Measurements from ENCODE around the gene RBMS3. TPM values are rescaled to one million over a fixed set of nuclear protein-coding genes. Genes with fewer than 3 reads are reported as not detected.

RBMS3 gene
- total RNA-seq, 1 experiment from 2014 or later, result 0.42 TPM

DNA sequence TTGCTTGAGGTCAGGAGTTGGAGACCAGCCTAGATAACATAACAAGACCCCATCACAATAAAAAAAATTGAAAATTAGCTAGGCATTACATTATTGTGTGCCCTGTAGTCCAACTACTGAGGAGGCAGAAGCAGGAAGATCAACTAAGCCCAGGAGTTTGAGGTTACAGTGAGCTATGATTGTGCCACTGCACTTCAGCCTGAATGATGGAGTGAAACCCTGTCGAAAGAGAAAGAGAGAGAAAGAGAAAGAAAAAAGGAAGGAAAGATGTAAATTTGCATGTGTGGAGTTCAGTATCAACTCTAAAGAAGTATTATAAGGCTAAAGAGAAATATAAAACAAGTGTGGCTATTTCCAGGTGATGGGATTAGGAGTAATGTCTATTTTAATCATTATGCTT lies 661.4 kb downstream of the RBMS3 start:
- POLR2A ChIA-PET, result no interaction called here
- CTCF ChIA-PET, result no interaction called here
- no TSS peak for BruUV-seq (replicated peaks)
- DNase-seq (ENCODE audit: low read depth, low spot score) (no peak), ATAC-seq (no peak)
- H3K27ac ChIP-seq (ENCODE audit: low read depth, low read length), result no peak overlapping the region
- no peak overlapping the region for H2AFZ ChIP-seq (ENCODE audit: low read depth, low read length, poor library complexity, severe bottlenecking)
- RAD21 ChIA-PET (ENCODE audit: low non-redundant PET in 1 of 2, low total read pairs in 2 of 2, uncharacterized antibody in 2 of 2, unreplicated experiment in 2 of 2), result no interaction called here
- H3K4me2 ChIP-seq (ENCODE audit: low read length), result no peak overlapping the region
- no peaks in the 10 kb centered on the region for H3K9me2 ChIP-seq (ENCODE audit: insufficient read depth)
- peaks cover 3% of the 10 kb centered on the region; the same call in 1 of the 2 replicates for H3K27me3 ChIP-seq (ENCODE audit: insufficient read depth, low read length)
- H3K79me2 ChIP-seq (ENCODE audit: insufficient read depth, low read length), result no peaks in the 10 kb centered on the region
- no peak overlapping the region for H3K9ac ChIP-seq (ENCODE audit: low read length)
- H4K20me1 ChIP-seq (ENCODE audit: insufficient read depth), result no peaks in the 10 kb centered on the region
- no peak for TF ChIP-seq SRF (IDR thresholded peaks at IDR 0.05; ENCODE audit: low read depth)
- TF ChIP-seq ZNF274 (IDR thresholded peaks at IDR 0.05; ENCODE audit: low read depth, low read length), result no peak
- TF ChIP-seq, protein P1, sequence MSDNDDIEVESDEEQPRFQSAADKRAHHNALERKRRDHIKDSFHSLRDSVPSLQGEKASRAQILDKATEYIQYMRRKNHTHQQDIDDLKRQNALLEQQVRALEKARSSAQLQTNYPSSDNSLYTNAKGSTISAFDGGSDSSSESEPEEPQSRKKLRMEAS (IDR thresholded peaks at IDR 0.05), result no peak
- TF ChIP-seq, protein P2, sequence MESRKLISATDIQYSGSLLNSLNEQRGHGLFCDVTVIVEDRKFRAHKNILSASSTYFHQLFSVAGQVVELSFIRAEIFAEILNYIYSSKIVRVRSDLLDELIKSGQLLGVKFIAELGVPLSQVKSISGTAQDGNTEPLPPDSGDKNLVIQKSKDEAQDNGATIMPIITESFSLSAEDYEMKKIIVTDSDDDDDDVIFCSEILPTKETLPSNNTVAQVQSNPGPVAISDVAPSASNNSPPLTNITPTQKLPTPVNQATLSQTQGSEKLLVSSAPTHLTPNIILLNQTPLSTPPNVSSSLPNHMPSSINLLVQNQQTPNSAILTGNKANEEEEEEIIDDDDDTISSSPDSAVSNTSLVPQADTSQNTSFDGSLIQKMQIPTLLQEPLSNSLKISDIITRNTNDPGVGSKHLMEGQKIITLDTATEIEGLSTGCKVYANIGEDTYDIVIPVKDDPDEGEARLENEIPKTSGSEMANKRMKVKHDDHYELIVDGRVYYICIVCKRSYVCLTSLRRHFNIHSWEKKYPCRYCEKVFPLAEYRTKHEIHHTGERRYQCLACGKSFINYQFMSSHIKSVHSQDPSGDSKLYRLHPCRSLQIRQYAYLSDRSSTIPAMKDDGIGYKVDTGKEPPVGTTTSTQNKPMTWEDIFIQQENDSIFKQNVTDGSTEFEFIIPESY (IDR thresholded peaks at IDR 0.05; ENCODE audit: extremely low read depth, insufficient replicate concordance, low read length), result no peak
- TF ChIP-seq POLR2AphosphoS5 (IDR thresholded peaks at IDR 0.05; ENCODE audit: low read depth, low read length), result no peak
- no peak for TF ChIP-seq POLR2A (IDR thresholded peaks at IDR 0.05; ENCODE audit: borderline replicate concordance, extremely low read depth, insufficient read depth, insufficient read length)
- no peak for TF ChIP-seq RAD21 (IDR thresholded peaks at IDR 0.05; ENCODE audit: low read depth)
- no peak for TF ChIP-seq SIN3A (IDR thresholded peaks at IDR 0.05; ENCODE audit: low read depth)
- TF ChIP-seq, protein P3, sequence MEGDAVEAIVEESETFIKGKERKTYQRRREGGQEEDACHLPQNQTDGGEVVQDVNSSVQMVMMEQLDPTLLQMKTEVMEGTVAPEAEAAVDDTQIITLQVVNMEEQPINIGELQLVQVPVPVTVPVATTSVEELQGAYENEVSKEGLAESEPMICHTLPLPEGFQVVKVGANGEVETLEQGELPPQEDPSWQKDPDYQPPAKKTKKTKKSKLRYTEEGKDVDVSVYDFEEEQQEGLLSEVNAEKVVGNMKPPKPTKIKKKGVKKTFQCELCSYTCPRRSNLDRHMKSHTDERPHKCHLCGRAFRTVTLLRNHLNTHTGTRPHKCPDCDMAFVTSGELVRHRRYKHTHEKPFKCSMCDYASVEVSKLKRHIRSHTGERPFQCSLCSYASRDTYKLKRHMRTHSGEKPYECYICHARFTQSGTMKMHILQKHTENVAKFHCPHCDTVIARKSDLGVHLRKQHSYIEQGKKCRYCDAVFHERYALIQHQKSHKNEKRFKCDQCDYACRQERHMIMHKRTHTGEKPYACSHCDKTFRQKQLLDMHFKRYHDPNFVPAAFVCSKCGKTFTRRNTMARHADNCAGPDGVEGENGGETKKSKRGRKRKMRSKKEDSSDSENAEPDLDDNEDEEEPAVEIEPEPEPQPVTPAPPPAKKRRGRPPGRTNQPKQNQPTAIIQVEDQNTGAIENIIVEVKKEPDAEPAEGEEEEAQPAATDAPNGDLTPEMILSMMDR (IDR thresholded peaks at IDR 0.05 in 2 of 3, conservative IDR thresholded peaks at IDR 0.05 in 1 of 3; ENCODE audit: borderline replicate concordance in 1 of 3, insufficient read depth in 1 of 3, low read depth in 2 of 3, low read length in 2 of 3), result no peak
- no peak for TF ChIP-seq EGR1 (IDR thresholded peaks at IDR 0.05; ENCODE audit: low read depth)
- no peak for TF ChIP-seq EZH2 (IDR thresholded peaks at IDR 0.05)
- TF ChIP-seq FOSL1 (IDR thresholded peaks at IDR 0.05; ENCODE audit: low read depth), result no peak
- no peak for TF ChIP-seq TCF7L2 (IDR thresholded peaks at IDR 0.05; ENCODE audit: borderline replicate concordance, extremely low read depth, insufficient read depth, insufficient read length)
- no peak for TF ChIP-seq YY1 (IDR thresholded peaks at IDR 0.05; ENCODE audit: extremely low read depth, insufficient replicate concordance, low read depth, low read length)
- TF ChIP-seq JUND (IDR thresholded peaks at IDR 0.05), result no peak
- TF ChIP-seq ZFX (IDR thresholded peaks at IDR 0.05), result no peak
- no peak for TF ChIP-seq EZH2phosphoT487 (IDR thresholded peaks at IDR 0.05; ENCODE audit: borderline replicate concordance)
- no peak overlapping the region for H3K4me3 ChIP-seq (replicated peaks in 1 of 2; ENCODE audit: low read depth in 1 of 2, low read length in 2 of 2)
- no peaks in the 10 kb centered on the region for H3K36me3 ChIP-seq (ENCODE audit: control insufficient read depth in 1 of 2, insufficient read depth in 2 of 2, low read length in 2 of 2)
- H3K4me1 ChIP-seq (ENCODE audit: control insufficient read depth in 1 of 2, insufficient read depth in 2 of 2, low read length in 2 of 2), result no peaks in the 10 kb centered on the region
- no peaks in the 10 kb centered on the region for H3K9me3 ChIP-seq (ENCODE audit: control insufficient read depth in 1 of 2, insufficient read depth in 1 of 2, low read depth in 1 of 2, low read length in 2 of 2)
- intact Hi-C loops (cut with micrococcal nuclease), result no loop called here

All from HCT116 (cell line).